Posterior vena cava (tissue), 2 donors: ENCODE results near the gene ASB18. TPM values are rescaled to one million over a fixed set of nuclear protein-coding genes. Genes with fewer than 3 reads are reported as not detected.
"Not testable (repeated sequence)": the region's sequence is repeated elsewhere in the genome, so short reads cannot be mapped to it uniquely, and the experiment has no call there.

Source experiments
- DNase-seq: peaks from one replicate; pipeline ENCODE4 v3.0.0-alpha.2; 2020; ENCODE audit warnings: low spot score
- intact Hi-C, 2 donors: fragments of 100-400 bp; cut with DNase I; formaldehyde crosslinking; loops; one replicate each; pipeline versions ENCODE4 v1.14.1 to v1.14.2; 2022 to 2023
- total RNA-seq, 2 donors: library from RNA; stranded (reverse); fragmentation: NEBNext Ultra II Directional; extraction: Animal tissue kit (Norgen Biotek cat#: 25700); gene quantifications; one replicate each; pipeline ENCODE4 v1.2.1, GENCODE V29; 2021
- donor health status: DM: yes; HTN: yes; CAD: no.
- donor health status: DM: yes; HTN: yes; CAD: no.

ASB18 gene
- total RNA-seq, 2 donors from 2014 or later = not detected

DNA sequence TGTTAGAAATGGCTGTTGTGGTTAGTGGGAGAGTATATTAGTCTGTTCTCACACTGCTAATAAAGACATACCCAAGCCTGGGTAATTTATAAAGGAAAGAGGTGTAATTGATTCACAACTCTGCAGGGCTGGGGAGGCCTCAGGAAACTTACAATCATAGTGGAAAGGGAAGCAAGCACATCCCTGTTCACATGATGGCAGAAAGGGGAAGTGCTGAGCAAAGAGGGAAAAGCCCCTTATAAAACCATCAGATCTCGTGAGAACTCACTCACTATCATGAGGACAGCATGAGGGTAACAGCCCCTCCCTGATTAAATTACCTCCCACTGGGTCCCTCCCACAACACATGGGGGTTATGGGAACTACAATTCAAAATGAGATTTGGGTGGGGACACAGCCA lies 24.2 kb upstream of the ASB18 start:
- DNase-seq, intact Hi-C loops: not testable (repeated sequence)

DNA sequence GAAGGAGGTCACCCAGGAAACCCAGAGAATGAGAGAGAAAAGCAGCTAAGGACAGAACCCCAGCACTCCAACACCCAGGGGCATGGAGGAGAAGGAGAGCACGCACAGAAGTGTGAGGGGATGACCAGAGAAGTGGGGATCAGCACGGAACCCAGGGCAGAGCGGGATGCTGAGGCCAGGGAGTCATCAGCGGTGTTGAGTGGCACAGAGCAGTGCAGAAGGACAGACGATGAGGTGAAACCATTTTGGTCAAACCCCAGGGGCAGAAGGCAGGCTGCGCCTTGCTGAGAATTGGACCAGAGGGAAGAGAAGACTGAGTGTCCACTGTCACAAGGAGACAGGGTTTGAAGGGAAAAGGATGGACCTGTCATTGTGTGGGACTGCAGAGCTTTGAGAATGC lies 23.4 kb upstream of the ASB18 start:
- DNase-seq = no peak
- intact Hi-C loops = no loop called here

DNA sequence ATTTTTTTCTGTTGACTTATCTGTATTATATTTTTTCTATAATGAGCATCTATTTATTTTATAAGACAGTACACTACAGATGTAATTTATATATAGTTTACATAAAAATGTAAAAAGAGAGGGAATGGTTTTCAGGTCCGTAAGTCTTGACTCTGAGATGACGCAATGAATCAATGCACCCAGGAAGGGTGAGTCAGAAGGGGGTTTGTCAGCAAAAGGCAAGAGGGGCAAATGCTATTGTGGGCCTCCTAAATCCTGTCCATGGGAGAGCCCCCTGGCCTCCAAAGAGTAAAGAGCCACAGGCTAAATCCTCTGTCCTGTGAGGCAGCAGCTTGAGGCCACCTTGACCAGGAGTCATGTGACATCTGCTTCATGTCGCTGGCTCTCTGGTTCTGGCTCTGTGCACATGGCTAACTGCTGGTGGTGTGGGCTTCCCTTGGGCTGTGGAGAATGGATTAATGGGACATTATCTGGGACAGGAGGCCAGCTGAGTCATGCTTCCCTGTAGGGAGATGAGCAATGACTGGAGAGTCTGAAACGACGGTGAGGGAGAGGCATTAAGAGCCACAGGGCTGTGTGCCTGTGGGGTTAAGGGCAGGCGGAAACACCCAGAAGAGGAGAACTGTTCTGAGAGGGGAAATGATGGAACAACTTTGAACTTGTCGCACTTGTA lies 22.8 kb upstream of the ASB18 start:
- intact Hi-C loops = no loop called here
- no peak for DNase-seq

- DNase-seq = no peak
- intact Hi-C loops = loop anchor here in 1 of 2 donors (5.0 kb wide), 1 partner anchor 1492 kb away; no protein-coding TSS in a partner anchor
Measured at GRCh38 chr2:236284208-236284607, 20.0 kb upstream of the ASB18 start.

- intact Hi-C loops = loop anchor here in 1 of 2 donors (5.0 kb wide), 1 partner anchor 1490 kb away; no protein-coding TSS in a partner anchor
Measured at GRCh38 chr2:236282406-236282805, 18.2 kb upstream of the ASB18 start.

DNA sequence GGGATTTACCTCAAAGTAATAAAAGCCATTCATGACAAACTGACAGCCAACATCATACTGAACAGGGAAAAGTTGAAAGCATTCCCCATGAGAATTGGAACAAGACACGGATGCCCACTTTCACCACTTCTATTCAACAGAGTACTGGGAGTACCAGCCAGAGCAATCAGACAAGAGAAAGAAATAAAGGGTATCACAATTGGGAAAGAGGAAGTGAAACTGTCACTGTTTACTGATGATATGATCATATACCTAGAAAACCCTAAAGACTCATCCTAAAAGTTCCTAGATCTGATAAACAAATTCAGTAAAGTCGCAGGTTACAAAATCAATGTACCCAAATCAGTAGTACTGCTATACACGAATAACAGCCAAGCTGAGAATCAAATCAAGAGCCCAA lies 17.2 kb upstream of the ASB18 start:
- intact Hi-C loops = loop anchor here in 1 of 2 donors (5.0 kb wide), 1 partner anchor 1489 kb away; no protein-coding TSS in a partner anchor
- no peak for DNase-seq

More at GRCh38 chr2:236282406-236282805, 18.2 kb upstream of the ASB18 start:
- DNase-seq = no peak

- intact Hi-C loops = no loop called here
- no peak for DNase-seq
Measured at GRCh38 chr2:236273126-236273525, 8.9 kb upstream of the ASB18 start.

- no peak for DNase-seq
- intact Hi-C loops = no loop called here
Measured at GRCh38 chr2:236271851-236272250, 7.6 kb upstream of the ASB18 start.

- DNase-seq, intact Hi-C loops: not testable (repeated sequence)
Measured at GRCh38 chr2:236269876-236270275, 5.7 kb upstream of the ASB18 start.

DNA sequence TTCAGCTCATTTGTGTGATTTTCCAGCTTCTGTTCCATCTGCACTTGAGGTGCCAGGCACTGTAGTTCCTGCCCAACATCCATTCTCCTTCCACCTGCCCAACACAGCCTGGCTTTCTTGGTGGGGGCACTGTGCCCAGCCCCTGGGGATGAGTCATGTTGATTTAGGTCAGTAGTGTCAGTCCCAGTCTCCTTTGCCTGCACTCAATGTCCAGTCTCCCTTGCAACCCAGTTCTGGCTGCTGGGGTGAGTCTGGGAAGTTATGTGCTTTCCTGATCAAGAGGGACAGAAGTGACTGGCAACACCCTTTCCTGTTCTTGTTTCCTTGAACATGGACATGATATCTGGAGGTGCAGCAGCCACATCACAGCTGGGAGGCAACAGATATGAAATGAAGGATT lies 1.5 kb upstream of the ASB18 start:
- DNase-seq = no peak
- intact Hi-C loops = no loop called here

GRCh38 chr2:236262238-236262637 lies 2.0 kb downstream of the ASB18 start:
- intact Hi-C loops = no loop called here
- no peak for DNase-seq

DNA sequence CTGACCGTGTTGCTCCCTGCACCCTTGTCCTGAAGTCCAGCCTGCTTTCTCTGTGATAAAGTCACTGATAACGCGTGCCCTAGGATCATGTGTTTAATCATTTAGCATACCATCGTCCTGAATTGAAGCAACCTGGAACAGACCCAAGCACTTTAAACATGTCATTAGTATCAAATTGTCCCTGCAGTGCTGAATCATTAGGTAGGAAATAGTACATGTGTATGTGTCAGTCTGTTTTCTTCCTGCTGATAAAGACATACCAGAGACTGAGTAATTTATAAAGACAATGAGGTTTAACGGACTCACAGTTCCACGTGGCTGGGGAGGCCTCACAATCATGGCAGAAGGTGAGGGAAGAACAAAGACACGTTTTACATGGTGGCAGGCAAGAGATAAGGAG lies 2.8 kb downstream of the ASB18 start:
- DNase-seq = no peak
- intact Hi-C loops = no loop called here

DNA sequence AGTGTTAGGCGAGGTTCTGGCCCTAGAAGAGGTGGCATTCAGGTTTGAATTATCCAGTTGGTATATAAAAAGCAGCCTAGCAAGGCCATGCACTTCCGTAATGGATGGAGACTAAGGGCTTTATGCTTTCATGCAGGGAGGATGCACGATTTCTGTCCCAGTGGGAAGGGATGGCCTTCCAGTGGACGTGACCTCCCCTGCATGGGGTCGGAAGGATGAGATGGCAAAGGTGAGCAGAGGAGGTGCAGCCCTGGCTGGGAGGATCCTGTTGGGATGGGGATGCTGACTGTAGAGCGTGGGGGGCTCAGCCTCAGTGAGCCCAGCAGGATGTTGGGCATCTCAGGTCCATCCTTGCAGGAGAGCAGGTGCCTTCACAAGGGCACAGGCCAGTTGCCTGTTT lies 4.8 kb downstream of the ASB18 start:
- DNase-seq = no peak
- intact Hi-C loops = no loop called here

DNA sequence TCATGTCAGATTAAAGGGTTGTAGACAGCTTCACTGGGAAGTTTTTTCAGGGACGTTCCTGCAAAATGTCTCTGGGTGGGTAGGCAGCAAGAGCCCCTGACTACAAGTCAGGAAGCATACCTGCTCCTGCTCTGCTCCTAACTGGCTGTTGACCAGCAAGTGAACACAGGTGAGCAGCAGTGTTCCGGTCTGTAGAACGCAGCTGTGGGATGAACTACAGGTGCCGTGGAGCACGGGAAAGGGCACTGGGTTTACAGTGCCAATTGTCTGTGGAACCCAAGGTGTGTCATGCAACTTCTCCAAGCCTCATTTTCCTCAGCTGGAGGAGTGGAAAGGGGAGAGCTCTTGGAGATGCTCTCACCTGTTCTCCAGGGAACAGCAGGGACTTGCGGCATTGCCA lies 6.6 kb downstream of the ASB18 start:
- no peak for DNase-seq

GRCh38 chr2:236257136-236257535 lies 7.1 kb downstream of the ASB18 start:
- DNase-seq = no peak
- intact Hi-C loops = no loop called here

More for the DNA sequence above, 6.6 kb downstream of the ASB18 start:
- intact Hi-C loops = no loop called here

GRCh38 chr2:236256366-236256985 lies 7.7 kb downstream of the ASB18 start:
- DNase-seq = no peak

GRCh38 chr2:236254674-236255073 lies 9.5 kb downstream of the ASB18 start:
- intact Hi-C loops = no loop called here
- DNase-seq = no peak

More at GRCh38 chr2:236256366-236256985, 7.7 kb downstream of the ASB18 start:
- intact Hi-C loops = no loop called here

GRCh38 chr2:236254001-236254400 lies 10.2 kb downstream of the ASB18 start:
- intact Hi-C loops = no loop called here
- DNase-seq = no peak

- intact Hi-C loops = no loop called here
- DNase-seq = no peak
Measured at GRCh38 chr2:236252602-236253001, 11.6 kb downstream of the ASB18 start.

- intact Hi-C loops = no loop called here
- no peak for DNase-seq
Measured at GRCh38 chr2:236250909-236251579, 13.2 kb downstream of the ASB18 start.
